ENCODE measurements around the gene GGTLC3. TPM values are rescaled to one million over a fixed set of nuclear protein-coding genes. Genes with fewer than 3 reads are reported as not detected.
"Not testable (repeated sequence)": the region's sequence is repeated elsewhere in the genome, so short reads cannot be mapped to it uniquely, and the experiment has no call there.

GGTLC3 gene
- not detected for total RNA-seq

DNA sequence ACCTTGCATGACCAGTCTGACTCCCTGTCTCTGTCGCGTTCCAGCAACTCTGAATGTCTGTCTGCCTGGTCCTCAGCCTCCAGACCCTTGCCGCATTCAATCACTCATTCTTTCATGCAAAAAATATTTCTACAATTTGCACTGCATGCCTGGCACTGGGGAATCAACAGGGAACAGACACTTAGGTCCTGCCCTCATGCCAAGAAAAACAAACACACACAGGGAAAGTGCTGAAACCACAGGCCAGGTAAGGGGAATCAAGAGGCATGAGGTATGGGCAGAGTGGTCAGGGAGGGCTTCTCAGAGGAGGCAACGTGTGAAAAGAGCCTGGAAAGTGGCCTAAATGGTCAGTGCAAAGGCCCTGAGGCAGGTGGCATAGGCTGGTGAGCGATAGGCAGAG is at the start of gene GGTLC3:
Gene GGTLC3, minus strand, starts transcription at position 101 of the 400 bp plus-strand sequence. CDS start 264 bp downstream, outside the sequence.
- intact Hi-C loops (cut with DNase I; ENCODE audit: low total_unique reads); H3K4me3 ChIP-seq (ENCODE audit: low read depth, poor library complexity, severe bottlenecking); DNase-seq (ENCODE audit: low spot score in 2 of 2): not testable (repeated sequence)
- no CpG with 5 or more reads among the region's 5 CpGs for WGBS, 2 donors

GRCh38 chr22:18560099-18560974 is 42.4 kb upstream of the GGTLC3 start:
- WGBS, 2 donors = no CpG with 5 or more reads among the region's 16 CpGs
- DNase-seq (ENCODE audit: low spot score in 2 of 2); H3K4me3 ChIP-seq (ENCODE audit: low read depth, poor library complexity, severe bottlenecking); intact Hi-C loops (cut with DNase I; ENCODE audit: low total_unique reads): not testable (repeated sequence)

DNA sequence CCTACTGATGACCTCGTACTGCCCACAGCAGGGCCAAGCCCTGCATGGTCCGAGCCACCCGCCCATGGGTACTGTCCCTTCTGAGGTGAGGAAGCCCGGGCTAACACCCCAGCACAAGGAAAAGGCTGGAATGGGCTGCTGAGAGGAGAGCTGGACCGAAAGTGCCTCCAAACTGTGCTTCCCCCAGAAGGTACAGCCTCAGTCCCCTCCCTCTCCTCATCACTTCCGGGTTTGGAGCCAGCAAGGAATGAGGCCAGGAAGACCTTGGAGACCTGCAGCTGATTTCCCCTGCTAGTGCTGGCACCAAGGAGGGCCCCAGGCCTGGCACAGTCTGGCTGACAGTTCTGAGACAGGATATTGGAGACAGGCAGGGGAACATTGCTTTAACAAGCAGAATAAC is 41.0 kb upstream of the GGTLC3 start:
- WGBS, 2 donors = no CpG with 5 or more reads among the region's 6 CpGs
- H3K4me3 ChIP-seq (ENCODE audit: low read depth, poor library complexity, severe bottlenecking); intact Hi-C loops (cut with DNase I; ENCODE audit: low total_unique reads); DNase-seq (ENCODE audit: low spot score in 2 of 2): not testable (repeated sequence)

- WGBS, 2 donors = no CpG with 5 or more reads among the region's 4 CpGs
- H3K4me3 ChIP-seq (ENCODE audit: low read depth, poor library complexity, severe bottlenecking); intact Hi-C loops (cut with DNase I; ENCODE audit: low total_unique reads); DNase-seq (ENCODE audit: low spot score in 2 of 2): not testable (repeated sequence)
Measured at GRCh38 chr22:18558516-18558915, 40.6 kb upstream of the GGTLC3 start.

GRCh38 chr22:18554280-18555256 is 36.6 kb upstream of the GGTLC3 start:
- H3K4me3 ChIP-seq (ENCODE audit: low read depth, poor library complexity, severe bottlenecking); intact Hi-C loops (cut with DNase I; ENCODE audit: low total_unique reads); DNase-seq (ENCODE audit: low spot score in 2 of 2): not testable (repeated sequence)
- no CpG with 5 or more reads among the region's 22 CpGs for WGBS, 2 donors

GRCh38 chr22:18552839-18553597 is 35.1 kb upstream of the GGTLC3 start:
- H3K4me3 ChIP-seq (ENCODE audit: low read depth, poor library complexity, severe bottlenecking); DNase-seq (ENCODE audit: low spot score in 2 of 2); intact Hi-C loops (cut with DNase I; ENCODE audit: low total_unique reads): not testable (repeated sequence)
- no CpG with 5 or more reads among the region's 19 CpGs for whole genome bisulfite sequencing, 2 donors

DNA sequence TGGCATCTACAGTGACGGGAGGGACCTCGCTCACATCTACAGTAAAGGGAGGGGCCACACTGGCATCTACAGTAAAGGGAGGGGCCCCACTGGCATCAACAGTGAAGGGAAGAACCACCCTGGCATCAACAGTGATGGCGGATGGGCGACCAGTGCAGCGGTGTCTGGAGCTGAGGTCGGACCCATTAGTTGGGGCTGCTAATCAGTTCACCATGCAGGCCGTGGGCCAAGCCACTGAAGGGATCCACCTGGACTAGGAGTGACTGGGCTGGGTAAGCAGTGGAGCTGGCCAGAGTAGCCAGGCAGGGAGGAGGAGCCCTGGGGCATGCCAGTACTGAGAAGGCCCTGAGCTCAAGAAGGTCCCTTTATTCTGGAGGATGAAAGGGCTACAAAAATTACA is 33.1 kb upstream of the GGTLC3 start:
- H3K4me3 ChIP-seq (ENCODE audit: low read depth, poor library complexity, severe bottlenecking); intact Hi-C loops (cut with DNase I; ENCODE audit: low total_unique reads); DNase-seq (ENCODE audit: low spot score in 2 of 2): not testable (repeated sequence)
- 88% methylated on average over 7 of the region's 7 CpGs; no CpG with 5 or more reads in 1 of the 2 donors for WGBS, 2 donors

DNA sequence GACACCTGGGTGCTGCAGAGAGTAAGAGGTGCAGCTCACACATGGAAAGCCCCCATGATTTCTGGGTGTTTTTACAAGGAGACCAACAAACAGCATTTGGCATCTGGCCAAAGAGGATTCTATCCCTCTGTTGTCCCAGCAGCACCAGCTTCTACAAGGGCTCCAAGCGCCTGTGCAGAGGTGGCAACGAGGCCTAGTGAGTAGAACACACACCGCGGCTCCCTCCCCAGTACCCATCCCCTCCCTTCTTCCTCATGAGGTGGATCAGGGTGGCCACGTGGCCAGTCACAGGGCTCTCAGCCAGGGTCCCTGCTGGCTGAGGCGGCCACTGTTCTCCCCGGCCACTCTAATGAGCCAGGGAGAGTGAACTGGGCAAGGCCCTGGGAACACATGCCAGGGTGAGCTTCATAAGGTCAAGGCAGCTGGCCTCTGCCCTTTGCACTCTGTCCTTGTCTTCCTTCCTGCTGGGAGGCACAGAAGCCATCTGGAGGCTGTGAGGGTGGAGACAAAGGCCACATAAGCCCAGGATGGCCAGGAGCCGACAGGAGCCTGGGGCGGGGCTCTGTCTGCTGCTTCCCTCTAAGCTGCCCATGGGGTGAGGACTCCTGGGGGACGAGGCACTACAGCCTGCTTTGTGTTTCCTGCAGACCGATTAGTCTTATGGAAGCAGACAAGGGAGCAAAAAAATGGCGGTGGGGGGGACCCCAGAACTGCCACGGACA is 31.7 kb upstream of the GGTLC3 start:
- intact Hi-C loops (cut with DNase I; ENCODE audit: low total_unique reads); H3K4me3 ChIP-seq (ENCODE audit: low read depth, poor library complexity, severe bottlenecking); DNase-seq (ENCODE audit: low spot score in 2 of 2): not testable (repeated sequence)
- 85 to 100% methylated on average over 4 to 11 of the region's 13 CpGs for WGBS, 2 donors

DNA sequence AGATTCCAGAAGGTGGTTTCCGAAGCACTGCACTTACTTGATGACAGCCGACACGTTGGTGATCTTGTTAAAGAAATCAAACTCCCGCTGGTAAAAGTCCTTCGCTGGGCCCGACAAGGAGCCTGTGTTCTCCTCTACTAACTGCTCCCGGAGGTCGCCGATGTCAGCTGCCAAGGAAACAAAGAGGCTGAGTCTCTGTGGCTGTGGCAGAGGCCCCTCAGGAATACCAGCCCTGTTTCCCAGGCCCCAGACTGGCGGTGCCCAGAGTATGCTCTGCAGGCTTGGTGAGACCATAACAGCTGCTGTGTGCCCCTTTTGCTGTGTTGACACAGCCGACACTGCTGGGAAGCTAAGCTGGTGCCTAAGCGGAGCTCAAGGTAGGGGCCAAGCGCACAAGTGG is 26.7 kb upstream of the GGTLC3 start:
- H3K4me3 ChIP-seq (ENCODE audit: low read depth, poor library complexity, severe bottlenecking); intact Hi-C loops (cut with DNase I; ENCODE audit: low total_unique reads); DNase-seq (ENCODE audit: low spot score in 2 of 2): not testable (repeated sequence)
- WGBS, 2 donors = 60% methylated on average over 5 of the region's 13 CpGs; no CpG with 5 or more reads in 1 of the 2 donors

GRCh38 chr22:18543400-18543799 is 25.4 kb upstream of the GGTLC3 start:
- intact Hi-C loops (cut with DNase I; ENCODE audit: low total_unique reads); DNase-seq (ENCODE audit: low spot score in 2 of 2); H3K4me3 ChIP-seq (ENCODE audit: low read depth, poor library complexity, severe bottlenecking): not testable (repeated sequence)
- WGBS, 2 donors = 100% methylated on average over 4 of the region's 11 CpGs; no CpG with 5 or more reads in 1 of the 2 donors

GRCh38 chr22:18539994-18540393 is 22.0 kb upstream of the GGTLC3 start:
- intact Hi-C loops (cut with DNase I; ENCODE audit: low total_unique reads); DNase-seq (ENCODE audit: low spot score in 2 of 2); H3K4me3 ChIP-seq (ENCODE audit: low read depth, poor library complexity, severe bottlenecking): not testable (repeated sequence)
- no CpG with 5 or more reads among the region's 6 CpGs for WGBS, 2 donors

DNA sequence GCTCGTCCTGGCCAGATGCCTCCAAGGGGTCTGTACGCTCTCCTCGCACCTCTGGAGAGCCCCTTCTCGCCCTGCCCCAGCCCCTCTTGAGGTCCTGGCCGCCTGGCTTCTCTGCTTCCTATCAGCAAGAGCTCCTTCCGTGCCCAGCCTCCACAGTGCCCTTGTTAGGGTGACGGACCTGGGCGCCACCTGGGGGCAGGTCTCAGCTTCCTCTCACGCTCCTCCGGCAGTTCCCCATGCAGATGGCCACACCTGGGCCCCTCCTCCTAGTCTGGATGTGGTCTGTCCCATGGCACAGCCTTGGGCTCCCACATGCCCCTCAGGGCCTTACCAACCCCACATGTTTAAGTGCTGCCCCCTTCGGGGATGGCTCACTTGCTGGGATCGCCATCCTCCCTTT is 16.4 kb upstream of the GGTLC3 start:
- DNase-seq (ENCODE audit: low spot score in 2 of 2); H3K4me3 ChIP-seq (ENCODE audit: low read depth, poor library complexity, severe bottlenecking); intact Hi-C loops (cut with DNase I; ENCODE audit: low total_unique reads): not testable (repeated sequence)
- 96% methylated on average over 4 of the region's 12 CpGs; no CpG with 5 or more reads in 1 of the 2 donors for WGBS, 2 donors

- intact Hi-C loops (cut with DNase I; ENCODE audit: low total_unique reads) = not testable (repeated sequence)
- WGBS, 2 donors = no CpG with 5 or more reads among the region's 11 CpGs
Measured at GRCh38 chr22:18533633-18534032, 15.7 kb upstream of the GGTLC3 start.

More at GRCh38 chr22:18533633-18534032, 15.7 kb upstream of the GGTLC3 start:
- H3K4me3 ChIP-seq (ENCODE audit: low read depth, poor library complexity, severe bottlenecking); DNase-seq (ENCODE audit: low spot score in 2 of 2): not testable (repeated sequence)
